Spleen (tissue), 11 donors: ENCODE data around the gene TRPT1. TPM values are rescaled to one million over a fixed set of nuclear protein-coding genes. Genes with fewer than 3 reads are reported as not detected.
A peak's percentile ranks its signal among the peaks of the same experiment; 100 is the strongest.

ENCODE experiments used
- DNase-seq: peaks from one replicate; pipeline ENCODE4 v3.0.0-alpha.2; 2020
- H3K27ac ChIP-seq, 8 donors: fragments of 200-600 bp; sonication (generic) in 7 of 8; 1 replicate in 4 of 8; 2 replicates in 4 of 8; pipeline versions ENCODE4 v1.5.0 to v1.8.0; 2016 to 2021; ENCODE audit warnings: inconsistent platforms in 4 of 8, mild to moderate bottlenecking in 4 of 8, moderate library complexity in 1 of 8
- H3K27me3 ChIP-seq, 7 donors: fragments of 200-600 bp; sonication (generic) in 6 of 7; replicated peaks in 1 of 7; 1 replicate in 4 of 7; 2 replicates in 3 of 7; pipeline versions ENCODE4 v1.5.0 to v1.8.0; 2016 to 2021; ENCODE audit warnings: inconsistent platforms in 3 of 7, mild to moderate bottlenecking in 1 of 7
- H3K36me3 ChIP-seq, 6 donors: fragments of 200-600 bp; sonication (generic) in 5 of 6; 1 replicate in 4 of 6; 2 replicates in 2 of 6; pipeline versions ENCODE4 v1.5.0 to v1.8.0; 2016 to 2021; ENCODE audit warnings: inconsistent platforms in 2 of 6
- H3K4me1 ChIP-seq, 6 donors: fragments of 200-600 bp; sonication (generic) in 5 of 6; 1 replicate in 3 of 6; 2 replicates in 3 of 6; pipeline versions ENCODE4 v1.5.0 to v1.8.0; 2016 to 2021; ENCODE audit warnings: inconsistent platforms in 3 of 6
- H3K4me3 ChIP-seq, 8 donors: fragments of 200-600 bp; sonication (generic) in 7 of 8; 1 replicate in 4 of 8; 2 replicates in 4 of 8; pipeline versions ENCODE4 v1.5.0 to v1.8.0; 2016 to 2021; ENCODE audit warnings: inconsistent platforms in 4 of 8, mild to moderate bottlenecking in 4 of 8, moderate library complexity in 2 of 8
- H3K9me3 ChIP-seq, 8 donors: fragments of 200-600 bp; sonication (generic) in 7 of 8; 1 replicate in 4 of 8; 2 replicates in 4 of 8; pipeline versions ENCODE4 v1.5.0 to v1.8.0; 2016 to 2021; ENCODE audit warnings: inconsistent platforms in 4 of 8
- CTCF ChIP-seq, 11 experiments: fragments of 200-600 bp in 7 of 11; fragments of 450-650 bp in 4 of 11; sonication (generic) in 4 of 11; IDR thresholded peaks in 8 of 11; conservative IDR thresholded peaks in 3 of 11; 1 replicate in 7 of 11; 2 replicates in 4 of 11; pipeline versions ENCODE4 v1.4.0 to v1.8.0; 2016 to 2021; ENCODE audit warnings: antibody characterized with exemption in 11 of 11, inconsistent platforms in 4 of 11, mild to moderate bottlenecking in 1 of 11
- POLR2A ChIP-seq, 3 donors: fragments of 450-650 bp; IDR thresholded peaks; one replicate each; pipeline ENCODE4 v1.5.1; 2017; ENCODE audit warnings: antibody characterized with exemption in 3 of 3, mild to moderate bottlenecking in 1 of 3
- POLR2AphosphoS5 ChIP-seq, 3 donors: sonication (generic); formaldehyde crosslinking; IDR thresholded peaks; one replicate each; pipeline ENCODE4 v1.5.1; 2017; ENCODE audit warnings: antibody characterized with exemption in 3 of 3
- WGBS, 5 donors: extraction: QIAGEN DNeasy Blood & Tissue Kit in 3 of 5; methylation state at CpG; one replicate each; pipeline versions ENCODE4 v1.1.5 to v1.1.7; 2013 to 2018; 5-methylcytosine and 5-hydroxymethylcytosine counted together
- intact Hi-C: fragments of 100-400 bp; cut with DNase I; formaldehyde crosslinking; loops from one replicate; pipeline ENCODE4 v1.15.0; 2023; ENCODE audit warnings: low total_unique reads
- polyA plus RNA-seq, 3 donors: library from polyadenylated mRNA; stranded (reverse); fragments of 200-250 nt; gene quantifications; one replicate each; pipeline ENCODE4 v1.2.1, GENCODE V29; 2013
- total RNA-seq, 7 donors: library from RNA; depleted of rRNA in 3 of 7; stranded (reverse); fragments of >200 nt in 3 of 7; fragmentation: NEBNext Ultra II Directional in 4 of 7; extraction: Animal tissue kit (Norgen Biotek cat#: 25700) in 4 of 7; gene quantifications; one replicate each; pipeline versions ENCODE4 v1.1.0 to v1.2.1, GENCODE V29; 2016 to 2021
- donor health status: healthy with polysubstance abuse.
- donor health status: DM: no; HTN: no; CAD: no; lungs with moderate emphysema.
- donor health status: DM: no; HTN: no; CAD: no.
- donor health status: Bipolar disorder and iron deficiency.
- donor health status: healthy.
- donor health status: DM: no; HTN: no; CAD: no.
- donor health status: DM: yes; HTN: yes; CAD: no.

TRPT1 gene
- total and polyA plus RNA-seq, 10 donors = 34.2 to 74.0 (median 46.4) TPM

GRCh38 chr11:64240435-64241240 lies 14.7 kb upstream of the TRPT1 start, which contains the start of gene FKBP2:
FKBP2 (plus strand) TSS chr11:64241095; CDS start chr11:64242388, 1,293 bp downstream.
- no peaks in the 10 kb centered on the region for H3K27me3 ChIP-seq
- H3K9me3 ChIP-seq = no peaks in the 10 kb centered on the region
- H3K4me3 ChIP-seq = peak within 1 kb of the TSS; percentile 71 to 99 (median 86)
- H3K27ac ChIP-seq = peak within 1 kb of the TSS; percentile 86 to 100 (median 98)
- TF ChIP-seq POLR2A (IDR thresholded peaks at IDR 0.05) (peak in 2 of 3 donors; percentile 26 to 39), CTCF (IDR thresholded peaks at IDR 0.05 in 8 of 11, conservative IDR thresholded peaks at IDR 0.05 in 3 of 11) (no peak), POLR2AphosphoS5 (IDR thresholded peaks at IDR 0.05) (peak; percentile 97 to 99 (median 99))
- intact Hi-C loops = no loop called here
- WGBS, 5 donors = 1 to 2% (median 2%) methylated on average over 32 to 58 of the region's 58 CpGs
- peak; percentile 100 for DNase-seq
- peaks cover 0 to 56% (median 28%) of the 10 kb centered on the region in 6 donors for H3K36me3 ChIP-seq
- H3K4me1 ChIP-seq = peaks cover 23 to 90% (median 67%) of the 10 kb centered on the region in 6 donors

GRCh38 chr11:64239662-64240434 lies 13.9 kb upstream of the TRPT1 start:
- peak overlapping the region; percentile 86 to 100 (median 98) for H3K27ac ChIP-seq
- TF ChIP-seq CTCF (IDR thresholded peaks at IDR 0.05 in 8 of 11, conservative IDR thresholded peaks at IDR 0.05 in 3 of 11) (no peak), POLR2AphosphoS5 (IDR thresholded peaks at IDR 0.05) (peak in 2 of 3 donors; percentile 15 to 62), POLR2A (IDR thresholded peaks at IDR 0.05) (no peak)
- peaks cover 0 to 54% (median 28%) of the 10 kb centered on the region in 6 donors for H3K36me3 ChIP-seq
- intact Hi-C loops = no loop called here
- 56 to 72% (median 59%) methylated on average over 11 of the region's 11 CpGs for WGBS, 5 donors
- no peaks in the 10 kb centered on the region for H3K27me3 ChIP-seq
- DNase-seq = no peak
- H3K4me1 ChIP-seq = peaks cover 20 to 90% (median 67%) of the 10 kb centered on the region in 6 donors
- H3K9me3 ChIP-seq = no peaks in the 10 kb centered on the region
- peak overlapping the region in 5 of 8 donors; percentile 83 to 99 (median 94) for H3K4me3 ChIP-seq

- Histone ChIP-seq H3K4me1 (peaks cover 19 to 85% (median 65%) of the 10 kb centered on the region in 6 donors), H3K27ac (peak overlapping the region; percentile 43 to 100 (median 98)), H3K9me3 (no peaks in the 10 kb centered on the region), H3K36me3 (peaks cover 0 to 46% (median 26%) of the 10 kb centered on the region in 6 donors), H3K27me3 (no peaks in the 10 kb centered on the region), H3K4me3 (peak overlapping the region in 1 of 8 donors; percentile 35)
- TF ChIP-seq POLR2AphosphoS5 (IDR thresholded peaks at IDR 0.05) (peak in 1 of 3 donors; percentile 61), CTCF (IDR thresholded peaks at IDR 0.05 in 8 of 11, conservative IDR thresholded peaks at IDR 0.05 in 3 of 11) (no peak), POLR2A (IDR thresholded peaks at IDR 0.05) (no peak)
- intact Hi-C loops = no loop called here
- WGBS, 5 donors = 47 to 79% (median 66%) methylated on average over 5 of the region's 5 CpGs
- no peak for DNase-seq
Observed at GRCh38 chr11:64238999-64239398, 13.0 kb upstream of the TRPT1 start.
